HCEC 1CT (cell line): ENCODE data around the gene INPP4B.
A peak's percentile ranks its signal among the peaks of the same experiment; 100 is the strongest.
"Not testable (repeated sequence)": the region's sequence is repeated elsewhere in the genome, so short reads cannot be mapped to it uniquely, and the experiment has no call there.

ENCODE experiments used
- DNase-seq: peaks from one replicate; pipeline ENCODE4 v3.0.0-alpha.2; 2017

Gene INPP4B

GRCh38 chr4:142824368-142824767, 21.7 kb downstream of the INPP4B start:
- DNase-seq: peak; percentile 33

- DNase-seq: no peak
These were observed 22.3 kb downstream of the INPP4B start for GRCh38 chr4:142823796-142824195.

- no peak for DNase-seq
These were observed 27.6 kb downstream of the INPP4B start for GRCh38 chr4:142818476-142818875.

- DNase-seq: no peak
These were observed 28.1 kb downstream of the INPP4B start for GRCh38 chr4:142818031-142818430.

GRCh38 chr4:142817442-142817841, 28.7 kb downstream of the INPP4B start:
- peak; percentile 83 for DNase-seq

- peak; percentile 34 for DNase-seq
These were observed 30.3 kb downstream of the INPP4B start for GRCh38 chr4:142815834-142816233.

GRCh38 chr4:142813388-142813787, 32.7 kb downstream of the INPP4B start:
- DNase-seq: no peak

- no peak for DNase-seq
These were observed 34.0 kb downstream of the INPP4B start for GRCh38 chr4:142812091-142812490.

GRCh38 chr4:142811034-142811433, 35.1 kb downstream of the INPP4B start:
- DNase-seq: no peak

- peak; percentile 2 for DNase-seq
These were observed 36.5 kb downstream of the INPP4B start for GRCh38 chr4:142809559-142809958.

GRCh38 chr4:142803879-142804278, 42.2 kb downstream of the INPP4B start:
- not testable (repeated sequence) for DNase-seq

- DNase-seq: no peak
These were observed 44.1 kb downstream of the INPP4B start for GRCh38 chr4:142801966-142802365.

GRCh38 chr4:142781114-142781513, 65.0 kb downstream of the INPP4B start:
- DNase-seq: no peak

GRCh38 chr4:142778900-142779299, 67.2 kb downstream of the INPP4B start:
- DNase-seq: no peak

- DNase-seq: peak; percentile 5
These were observed 67.7 kb downstream of the INPP4B start for GRCh38 chr4:142778430-142778829.

- DNase-seq: no peak
These were observed 68.9 kb downstream of the INPP4B start for GRCh38 chr4:142777045-142777743.

- DNase-seq: no peak
These were observed 70.1 kb downstream of the INPP4B start for GRCh38 chr4:142776026-142776425.

GRCh38 chr4:142773505-142773904, 72.6 kb downstream of the INPP4B start:
- DNase-seq: no peak

- DNase-seq: no peak
These were observed 83.8 kb downstream of the INPP4B start for GRCh38 chr4:142762280-142762679.

GRCh38 chr4:142752202-142752786, 93.8 kb downstream of the INPP4B start:
- DNase-seq: no peak

GRCh38 chr4:142743121-142743825, 102.8 kb downstream of the INPP4B start:
- peak; percentile 8 for DNase-seq

- DNase-seq: no peak
These were observed 104.1 kb downstream of the INPP4B start for GRCh38 chr4:142741995-142742394.

GRCh38 chr4:142728233-142728632, 117.9 kb downstream of the INPP4B start:
- DNase-seq: peak; percentile 49

- no peak for DNase-seq
These were observed 119.0 kb downstream of the INPP4B start for GRCh38 chr4:142727149-142727548.
